Osteocyte (in vitro differentiated cells): ENCODE measurements around the gene SYNE1. TPM values are rescaled to one million over a fixed set of nuclear protein-coding genes. Genes with fewer than 3 reads are reported as not detected.

Source experiments
- DNase-seq: peaks from one replicate; pipeline ENCODE4 v3.0.0; 2021; ENCODE audit warnings: mixed read lengths; ENCODE audit not compliant: unreplicated experiment; ENCODE audit errors: extremely low spot score
- H3K27ac Mint-ChIP-seq: one replicate; pipeline ENCODE4 v1.8.0; 2021; ENCODE audit warnings: mild to moderate bottlenecking, mixed read lengths; ENCODE audit not compliant: unreplicated experiment
- H3K27me3 Mint-ChIP-seq: one replicate; pipeline ENCODE4 v1.8.0; 2021; ENCODE audit warnings: mixed read lengths; ENCODE audit not compliant: unreplicated experiment
- H3K36me3 Mint-ChIP-seq: one replicate; pipeline ENCODE4 v1.8.0; 2021; ENCODE audit warnings: mixed read lengths; ENCODE audit not compliant: unreplicated experiment
- H3K4me1 Mint-ChIP-seq: one replicate; pipeline ENCODE4 v1.8.0; 2021; ENCODE audit warnings: mixed read lengths; ENCODE audit not compliant: unreplicated experiment
- H3K4me3 Mint-ChIP-seq: one replicate; pipeline ENCODE4 v1.8.0; 2021; ENCODE audit warnings: mild to moderate bottlenecking, moderate library complexity, mixed read lengths; ENCODE audit not compliant: unreplicated experiment
- H3K9me3 Mint-ChIP-seq: one replicate; pipeline ENCODE4 v1.8.0; 2021; ENCODE audit warnings: mixed read lengths; ENCODE audit not compliant: unreplicated experiment
- total RNA-seq: library from RNA; stranded (reverse); gene quantifications from 2 replicates; pipeline ENCODE4 v1.2.1, GENCODE V29; 2021
- TF ChIP-seq, protein P1 (sequence below): fragments of 200-600 bp; sonication (generic); IDR thresholded peaks from 2 replicates; pipeline ENCODE4 v1.5.0; 2021; ENCODE audit warnings: antibody characterized with exemption, mild to moderate bottlenecking, moderate library complexity

Gene SYNE1
- total RNA-seq, 1 donor from 2014 or later: 130 TPM

- Mint-ChIP-seq H3K27me3 (peaks cover 19% of the 10 kb centered on the region), H3K4me1 (no peaks in the 10 kb centered on the region), H3K36me3 (no peaks in the 10 kb centered on the region), H3K4me3 (no peak overlapping the region), H3K27ac (no peak overlapping the region), H3K9me3 (no peaks in the 10 kb centered on the region)
- TF ChIP-seq, protein P1, sequence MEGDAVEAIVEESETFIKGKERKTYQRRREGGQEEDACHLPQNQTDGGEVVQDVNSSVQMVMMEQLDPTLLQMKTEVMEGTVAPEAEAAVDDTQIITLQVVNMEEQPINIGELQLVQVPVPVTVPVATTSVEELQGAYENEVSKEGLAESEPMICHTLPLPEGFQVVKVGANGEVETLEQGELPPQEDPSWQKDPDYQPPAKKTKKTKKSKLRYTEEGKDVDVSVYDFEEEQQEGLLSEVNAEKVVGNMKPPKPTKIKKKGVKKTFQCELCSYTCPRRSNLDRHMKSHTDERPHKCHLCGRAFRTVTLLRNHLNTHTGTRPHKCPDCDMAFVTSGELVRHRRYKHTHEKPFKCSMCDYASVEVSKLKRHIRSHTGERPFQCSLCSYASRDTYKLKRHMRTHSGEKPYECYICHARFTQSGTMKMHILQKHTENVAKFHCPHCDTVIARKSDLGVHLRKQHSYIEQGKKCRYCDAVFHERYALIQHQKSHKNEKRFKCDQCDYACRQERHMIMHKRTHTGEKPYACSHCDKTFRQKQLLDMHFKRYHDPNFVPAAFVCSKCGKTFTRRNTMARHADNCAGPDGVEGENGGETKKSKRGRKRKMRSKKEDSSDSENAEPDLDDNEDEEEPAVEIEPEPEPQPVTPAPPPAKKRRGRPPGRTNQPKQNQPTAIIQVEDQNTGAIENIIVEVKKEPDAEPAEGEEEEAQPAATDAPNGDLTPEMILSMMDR: no peak
- no peak for DNase-seq
These were observed 43.0 kb upstream of the SYNE1 start for GRCh38 chr6:152680151-152680550.

DNA sequence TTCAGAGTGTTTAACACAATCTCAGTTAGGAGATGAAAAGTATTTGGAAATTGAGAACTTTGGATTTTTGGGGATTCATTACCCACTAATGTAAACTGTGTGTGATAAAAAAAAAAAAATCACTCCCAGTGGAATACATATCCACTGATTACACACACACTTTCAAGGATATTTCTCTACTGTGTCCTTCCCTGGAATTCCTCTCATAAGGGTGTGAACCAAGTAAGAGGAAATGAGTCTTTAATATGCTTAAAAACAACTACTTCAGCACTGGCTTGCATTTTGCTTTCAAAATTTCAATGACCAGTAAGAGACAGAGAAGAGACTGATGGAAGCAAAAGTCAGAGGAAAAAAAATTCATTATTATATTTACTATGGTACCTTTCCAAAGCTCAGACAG lies 36.1 kb upstream of the SYNE1 start:
- DNase-seq: no peak
- H3K27ac Mint-ChIP-seq: no peak overlapping the region
- H3K4me3 Mint-ChIP-seq: no peak overlapping the region
- peaks cover 8% of the 10 kb centered on the region for H3K27me3 Mint-ChIP-seq
- H3K9me3 Mint-ChIP-seq: no peaks in the 10 kb centered on the region
- no peaks in the 10 kb centered on the region for H3K36me3 Mint-ChIP-seq
- TF ChIP-seq, protein P1: no peak
- no peaks in the 10 kb centered on the region for H3K4me1 Mint-ChIP-seq

DNA sequence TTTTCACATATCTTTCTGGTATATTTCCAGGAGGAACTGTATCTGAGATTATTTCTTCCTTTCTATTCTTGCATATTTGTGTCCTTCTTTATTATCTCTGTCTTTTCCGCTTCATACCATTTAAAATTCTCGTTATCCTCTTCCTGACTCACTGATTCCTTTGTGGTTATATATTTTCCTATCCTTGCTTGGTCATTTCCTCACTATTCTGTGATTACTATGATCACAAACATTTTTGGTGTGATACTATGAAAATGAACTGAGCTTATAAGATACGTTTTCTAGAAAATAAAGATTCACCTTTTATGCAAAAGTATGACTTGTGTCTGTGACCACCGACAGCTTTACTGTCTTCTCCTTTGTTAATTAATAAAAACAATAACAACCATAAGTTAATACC lies 34.0 kb upstream of the SYNE1 start:
- no peaks in the 10 kb centered on the region for H3K36me3 Mint-ChIP-seq
- H3K9me3 Mint-ChIP-seq: no peaks in the 10 kb centered on the region
- peaks cover 8% of the 10 kb centered on the region for H3K27me3 Mint-ChIP-seq
- TF ChIP-seq, protein P1: no peak
- H3K4me1 Mint-ChIP-seq: no peaks in the 10 kb centered on the region
- no peak overlapping the region for H3K27ac Mint-ChIP-seq
- DNase-seq: no peak
- H3K4me3 Mint-ChIP-seq: no peak overlapping the region

- TF ChIP-seq, protein P1: peak; percentile 59
- H3K36me3 Mint-ChIP-seq: no peaks in the 10 kb centered on the region
- no peak overlapping the region for H3K27ac Mint-ChIP-seq
- no peak for DNase-seq
- peaks cover 13% of the 10 kb centered on the region for H3K27me3 Mint-ChIP-seq
- no peaks in the 10 kb centered on the region for H3K4me1 Mint-ChIP-seq
- no peaks in the 10 kb centered on the region for H3K9me3 Mint-ChIP-seq
- H3K4me3 Mint-ChIP-seq: no peak overlapping the region
These were observed 32.7 kb upstream of the SYNE1 start for GRCh38 chr6:152669895-152670294.

- TF ChIP-seq, protein P1: no peak
- Mint-ChIP-seq H3K27me3 (peaks cover 22% of the 10 kb centered on the region), H3K9me3 (no peaks in the 10 kb centered on the region), H3K4me3 (no peak overlapping the region), H3K36me3 (no peaks in the 10 kb centered on the region), H3K4me1 (no peaks in the 10 kb centered on the region), H3K27ac (no peak overlapping the region)
- no peak for DNase-seq
These were observed 24.6 kb upstream of the SYNE1 start for GRCh38 chr6:152661776-152662175.
